ENCODE measurements around the gene MGAT4A.
"Not testable (repeated sequence)": the region's sequence is repeated elsewhere in the genome, so short reads cannot be mapped to it uniquely, and the experiment has no call there.

Gene MGAT4A

DNA sequence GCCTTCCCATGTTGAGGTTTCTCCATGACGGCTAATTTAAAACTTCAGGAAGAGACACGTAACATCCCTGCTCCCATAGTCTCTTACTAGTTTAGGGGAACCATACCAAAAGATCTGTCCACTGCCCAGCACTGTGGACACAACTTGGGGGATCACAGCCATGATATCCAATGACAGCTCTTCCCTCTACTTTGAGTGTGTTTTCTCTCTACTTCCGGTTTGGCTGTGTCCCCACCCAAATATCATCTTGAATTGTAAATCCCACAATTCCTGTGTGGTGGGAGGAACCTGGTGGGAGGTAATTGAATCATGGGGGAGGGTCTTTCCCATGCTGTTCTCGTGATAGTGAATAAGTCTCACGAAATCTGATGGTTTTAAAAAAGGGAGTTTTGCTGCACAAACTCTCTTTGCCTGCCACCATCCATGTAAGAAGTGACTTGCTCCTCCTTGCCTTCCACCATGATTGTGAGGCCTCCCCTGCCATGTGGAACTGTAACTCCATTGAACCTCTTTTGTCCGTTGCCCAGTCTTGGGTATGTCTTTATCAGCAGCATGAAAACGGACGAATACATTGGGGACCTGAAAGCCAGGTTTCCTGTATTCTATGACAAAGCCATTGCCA lies 1.6 kb upstream of the MGAT4A start:
- TF ChIP-seq, protein P1, sequence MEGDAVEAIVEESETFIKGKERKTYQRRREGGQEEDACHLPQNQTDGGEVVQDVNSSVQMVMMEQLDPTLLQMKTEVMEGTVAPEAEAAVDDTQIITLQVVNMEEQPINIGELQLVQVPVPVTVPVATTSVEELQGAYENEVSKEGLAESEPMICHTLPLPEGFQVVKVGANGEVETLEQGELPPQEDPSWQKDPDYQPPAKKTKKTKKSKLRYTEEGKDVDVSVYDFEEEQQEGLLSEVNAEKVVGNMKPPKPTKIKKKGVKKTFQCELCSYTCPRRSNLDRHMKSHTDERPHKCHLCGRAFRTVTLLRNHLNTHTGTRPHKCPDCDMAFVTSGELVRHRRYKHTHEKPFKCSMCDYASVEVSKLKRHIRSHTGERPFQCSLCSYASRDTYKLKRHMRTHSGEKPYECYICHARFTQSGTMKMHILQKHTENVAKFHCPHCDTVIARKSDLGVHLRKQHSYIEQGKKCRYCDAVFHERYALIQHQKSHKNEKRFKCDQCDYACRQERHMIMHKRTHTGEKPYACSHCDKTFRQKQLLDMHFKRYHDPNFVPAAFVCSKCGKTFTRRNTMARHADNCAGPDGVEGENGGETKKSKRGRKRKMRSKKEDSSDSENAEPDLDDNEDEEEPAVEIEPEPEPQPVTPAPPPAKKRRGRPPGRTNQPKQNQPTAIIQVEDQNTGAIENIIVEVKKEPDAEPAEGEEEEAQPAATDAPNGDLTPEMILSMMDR (IDR thresholded peaks at IDR 0.05; ENCODE audit: insufficient read depth, low read depth, low read length, missing control alignments) = no peak
- DNase-seq (ENCODE audit: low read depth) = no peak
- no peak overlapping the region for H3K4me3 ChIP-seq (ENCODE audit: low read depth, low read length)

DNA sequence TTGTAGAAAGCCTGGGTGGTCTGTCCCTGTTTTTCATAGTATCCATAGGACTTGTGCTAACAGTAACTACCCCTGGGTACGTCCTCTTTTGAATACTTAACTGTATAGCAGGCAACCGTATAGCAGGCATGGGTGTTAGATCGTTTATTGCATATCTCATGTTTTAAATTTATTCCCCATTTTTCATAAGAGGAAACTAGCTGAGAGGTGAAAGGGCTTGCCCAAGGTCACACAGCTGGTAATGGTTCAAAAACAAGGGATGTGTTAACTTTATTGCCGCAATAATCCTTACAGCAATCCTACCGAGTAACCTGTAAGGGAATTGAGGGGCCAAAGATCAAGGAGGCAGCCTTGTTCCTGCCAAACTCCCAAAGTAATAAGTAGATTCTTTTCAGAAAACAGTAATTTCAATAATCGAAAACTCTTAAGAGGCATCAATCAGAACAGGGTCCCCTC lies 990 bp upstream of the MGAT4A start:
- peak overlapping the region; percentile 72 for H3K4me3 ChIP-seq (ENCODE audit: low read depth, low read length)
- TF ChIP-seq, protein P1 (IDR thresholded peaks at IDR 0.05; ENCODE audit: insufficient read depth, low read depth, low read length, missing control alignments) = no peak
- DNase-seq (ENCODE audit: low read depth) = no peak

DNA sequence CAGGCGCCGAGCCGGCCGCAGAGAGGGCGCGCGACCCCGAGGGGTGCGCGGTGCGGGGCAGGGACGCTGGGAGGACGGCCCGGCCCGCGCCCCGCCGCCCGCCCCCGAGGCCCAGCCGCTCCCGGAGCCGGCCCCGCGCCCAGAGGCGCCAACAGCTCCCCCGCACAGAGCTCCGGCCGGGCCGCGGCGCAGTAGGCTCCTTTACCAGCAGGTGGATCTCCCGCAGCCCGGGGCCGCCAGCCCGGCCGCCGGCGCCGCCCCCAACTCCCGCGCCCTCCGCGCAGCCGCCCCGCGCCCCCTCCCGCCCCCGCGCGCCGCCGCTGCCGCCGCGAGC lies 258 bp downstream of the MGAT4A start:
- TF ChIP-seq, protein P1 (IDR thresholded peaks at IDR 0.05; ENCODE audit: insufficient read depth, low read depth, low read length, missing control alignments) = peak; percentile 28
- peak overlapping the region; percentile 30 for H3K4me3 ChIP-seq (ENCODE audit: low read depth, low read length)
- peak; percentile 66 for DNase-seq (ENCODE audit: low read depth)

DNA sequence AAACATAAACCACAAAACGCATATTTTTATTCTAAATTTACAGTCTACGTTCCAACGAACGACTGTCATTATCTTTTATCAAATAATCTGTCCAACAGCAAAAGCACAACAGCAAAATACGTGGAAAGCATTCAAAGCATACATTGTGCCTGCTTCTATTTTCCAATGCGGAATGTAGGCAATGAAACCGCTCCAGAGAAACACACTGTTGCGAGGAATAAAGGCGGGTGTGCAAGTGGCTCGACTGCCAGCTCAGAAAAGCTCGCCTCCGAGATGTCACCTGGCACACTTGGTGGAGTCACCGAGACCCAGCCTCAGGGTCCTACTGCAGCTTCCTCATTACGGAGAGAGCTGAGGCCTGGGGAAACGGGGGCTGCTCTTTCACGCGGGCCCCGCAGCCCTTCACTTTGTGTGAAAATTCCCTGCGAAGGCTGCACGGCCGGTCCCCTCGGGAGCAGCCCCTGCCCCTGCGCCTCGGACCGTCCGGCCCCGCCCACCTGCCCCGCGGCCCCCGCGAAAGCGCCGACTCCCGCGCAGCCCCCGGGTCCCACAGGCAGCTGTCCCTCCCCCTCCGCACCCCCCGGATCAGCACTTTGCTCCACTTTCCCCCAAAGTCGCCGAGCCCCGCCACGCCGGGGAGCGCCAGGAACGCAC lies 752 bp downstream of the MGAT4A start:
- TF ChIP-seq, protein P1 (IDR thresholded peaks at IDR 0.05; ENCODE audit: insufficient read depth, low read depth, low read length, missing control alignments) = no peak
- peak; percentile 23 for DNase-seq (ENCODE audit: low read depth)
- H3K4me3 ChIP-seq (ENCODE audit: low read depth, low read length) = peak overlapping the region; percentile 30

DNA sequence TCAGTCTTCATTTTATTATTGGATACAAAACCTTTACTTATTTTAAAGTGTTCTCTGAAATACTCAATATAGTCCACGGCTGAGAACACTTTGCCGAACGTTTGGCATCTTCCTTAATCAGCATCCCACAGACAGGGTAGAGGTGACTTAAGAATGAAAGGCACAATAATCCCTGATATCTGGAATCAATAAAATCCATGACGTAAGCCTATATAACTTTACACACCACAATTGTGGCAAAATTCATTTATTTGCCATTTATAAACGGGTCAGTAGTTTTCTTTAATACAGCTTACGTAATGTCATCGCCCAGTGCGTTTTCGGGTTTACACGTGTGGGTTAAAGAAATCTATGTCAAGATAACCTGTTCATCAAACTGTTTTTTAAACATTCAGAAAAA lies 1.3 kb downstream of the MGAT4A start:
- TF ChIP-seq, protein P1 (IDR thresholded peaks at IDR 0.05; ENCODE audit: insufficient read depth, low read depth, low read length, missing control alignments) = no peak
- no peak overlapping the region for H3K4me3 ChIP-seq (ENCODE audit: low read depth, low read length)
- no peak for DNase-seq (ENCODE audit: low read depth)

DNA sequence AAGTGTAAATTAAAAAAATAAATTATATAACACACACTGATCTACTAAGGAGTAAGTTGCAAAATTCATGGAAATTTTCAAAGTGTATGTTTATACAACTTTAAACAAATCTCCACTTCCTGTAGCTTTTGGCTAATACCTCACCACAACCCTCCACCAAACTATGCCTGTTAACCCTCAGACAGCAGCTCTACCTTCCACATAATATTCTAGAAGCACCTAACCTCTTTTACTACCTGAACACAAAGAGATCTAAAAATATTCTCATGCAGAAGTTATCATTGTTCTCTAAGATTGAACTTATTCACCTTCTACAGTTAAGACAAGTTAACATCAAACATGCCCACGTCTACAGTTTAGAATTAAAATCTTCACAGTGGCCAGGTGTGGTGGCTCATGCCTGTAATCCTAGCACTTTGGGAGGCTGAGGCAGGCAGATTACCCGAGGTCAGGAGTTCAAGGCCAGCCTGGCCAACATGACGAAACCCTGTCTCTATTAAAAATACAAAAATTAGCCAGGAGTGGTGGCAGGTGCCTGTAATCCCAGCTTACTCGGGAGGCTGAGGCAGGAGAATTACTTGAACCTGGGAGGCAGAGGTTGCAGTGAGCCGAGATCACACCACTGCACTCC lies 2.7 kb downstream of the MGAT4A start:
- DNase-seq (ENCODE audit: low read depth); H3K4me3 ChIP-seq (ENCODE audit: low read depth, low read length): not testable (repeated sequence)

DNA sequence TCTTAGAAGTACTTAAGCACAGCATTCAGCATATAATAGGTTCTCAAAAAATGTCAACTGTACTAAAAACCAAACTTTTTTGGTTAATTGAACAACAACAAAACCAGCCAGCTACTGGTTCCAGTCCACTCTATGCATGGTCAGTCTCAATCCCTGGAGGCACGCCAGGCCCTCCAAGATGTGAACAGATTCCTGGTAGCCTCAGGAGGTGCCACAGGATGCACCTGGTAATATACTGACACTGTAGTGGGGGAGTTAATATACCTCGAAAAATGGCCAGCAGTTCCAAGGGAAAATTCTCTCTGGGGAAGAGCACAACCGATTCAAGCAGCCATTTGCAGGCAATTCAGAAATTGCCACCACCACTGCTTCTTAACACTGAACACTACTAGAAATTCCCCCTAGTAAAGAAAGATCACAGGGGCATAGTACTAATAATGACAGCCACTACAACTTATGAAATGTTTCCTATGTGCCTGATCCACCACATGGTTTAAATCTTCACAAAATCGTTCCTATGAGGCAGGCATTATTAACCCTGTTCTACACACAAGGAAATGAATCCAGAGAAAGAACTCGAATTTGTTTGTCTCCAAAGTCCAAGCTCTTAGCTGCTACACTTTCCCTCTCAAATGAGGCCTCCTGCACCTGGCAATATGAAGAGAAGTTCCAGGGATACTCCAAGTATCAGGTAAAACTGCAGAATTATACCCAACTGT lies 3.4 kb downstream of the MGAT4A start:
- no peak overlapping the region for H3K4me3 ChIP-seq (ENCODE audit: low read depth, low read length)
- TF ChIP-seq, protein P1 (IDR thresholded peaks at IDR 0.05; ENCODE audit: insufficient read depth, low read depth, low read length, missing control alignments) = no peak
- DNase-seq (ENCODE audit: low read depth) = no peak

Data from GM12865 (cell line).